RWPE1 (cell line): ENCODE data around the gene MBP.

Experiments
- CTCF ChIA-PET: fragments of 350-600 bp; sonication (Branson Sonifier 250); formaldehyde crosslinking; extraction: SDS; loops from one replicate; lab custom pipeline; 2021; lab: Yijun Ruan, JAX
- POLR2A ChIA-PET: fragments of 400-600 bp; formaldehyde crosslinking; extraction: SDS; loops from one replicate; lab custom pipeline; 2020; ENCODE audit warnings: antibody characterized with exemption; ENCODE audit not compliant: low non-redundant PET; lab: Yijun Ruan, JAX
- DNase-seq: peaks from one replicate; pipeline ENCODE4 v3.0.0; 2012; ENCODE audit warnings: low spot score
- H3K27ac ChIP-seq: fragments of 450-650 bp; 2 replicates; pipeline ENCODE4 v1.5.1; 2017
- TF ChIP-seq, protein P1 (sequence below): fragments of 450-650 bp; conservative IDR thresholded peaks from 2 replicates; pipeline ENCODE4 v1.5.1; 2017; ENCODE audit warnings: low read depth, mild to moderate bottlenecking

MBP gene

DNA sequence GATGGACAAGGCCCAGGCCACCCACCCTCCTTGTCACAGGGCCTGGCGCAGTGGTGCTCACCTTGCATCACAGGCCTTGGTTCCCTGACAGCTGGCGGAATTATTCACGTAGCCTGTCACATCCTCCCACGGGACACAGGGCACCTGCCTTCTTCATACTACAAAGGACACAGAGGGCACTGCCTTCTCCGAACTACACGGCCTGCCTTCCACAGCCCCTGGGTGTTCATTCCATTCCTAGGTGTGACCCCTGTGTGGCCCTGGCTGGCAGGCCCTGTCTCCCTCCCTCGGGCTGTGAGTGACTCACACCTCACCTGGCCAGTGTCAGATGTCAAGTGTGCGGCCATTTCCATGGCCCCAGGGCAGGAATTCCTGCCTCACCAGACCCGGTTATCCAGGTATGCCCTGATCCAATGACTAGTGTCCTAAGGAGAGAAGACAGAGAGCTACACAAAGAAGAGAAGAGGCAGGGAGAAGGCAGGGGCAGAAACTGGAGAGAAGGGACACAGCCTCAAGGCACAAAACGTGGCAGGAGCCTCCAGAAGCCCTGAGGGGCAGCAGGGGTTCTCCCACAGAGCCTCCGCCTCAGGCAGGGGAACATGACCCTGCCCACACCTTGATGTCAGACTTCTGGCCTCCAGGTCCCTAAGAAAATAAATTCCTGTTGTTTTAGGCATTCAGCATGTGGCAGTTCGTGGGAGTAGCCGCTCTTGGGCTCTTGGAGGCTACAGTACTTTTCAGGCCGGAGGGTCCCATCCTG lies 43.4 kb downstream of the MBP start:
- DNase-seq: peak; percentile 76
- peak overlapping the region; percentile 74 for H3K27ac ChIP-seq
- ChIA-PET POLR2A (no interaction called here), CTCF (interaction anchor here (0.6 kb wide), 1 partner anchor 21 kb away, joined by 3 read pairs; no protein-coding TSS in a partner anchor)
- TF ChIP-seq, protein P1, sequence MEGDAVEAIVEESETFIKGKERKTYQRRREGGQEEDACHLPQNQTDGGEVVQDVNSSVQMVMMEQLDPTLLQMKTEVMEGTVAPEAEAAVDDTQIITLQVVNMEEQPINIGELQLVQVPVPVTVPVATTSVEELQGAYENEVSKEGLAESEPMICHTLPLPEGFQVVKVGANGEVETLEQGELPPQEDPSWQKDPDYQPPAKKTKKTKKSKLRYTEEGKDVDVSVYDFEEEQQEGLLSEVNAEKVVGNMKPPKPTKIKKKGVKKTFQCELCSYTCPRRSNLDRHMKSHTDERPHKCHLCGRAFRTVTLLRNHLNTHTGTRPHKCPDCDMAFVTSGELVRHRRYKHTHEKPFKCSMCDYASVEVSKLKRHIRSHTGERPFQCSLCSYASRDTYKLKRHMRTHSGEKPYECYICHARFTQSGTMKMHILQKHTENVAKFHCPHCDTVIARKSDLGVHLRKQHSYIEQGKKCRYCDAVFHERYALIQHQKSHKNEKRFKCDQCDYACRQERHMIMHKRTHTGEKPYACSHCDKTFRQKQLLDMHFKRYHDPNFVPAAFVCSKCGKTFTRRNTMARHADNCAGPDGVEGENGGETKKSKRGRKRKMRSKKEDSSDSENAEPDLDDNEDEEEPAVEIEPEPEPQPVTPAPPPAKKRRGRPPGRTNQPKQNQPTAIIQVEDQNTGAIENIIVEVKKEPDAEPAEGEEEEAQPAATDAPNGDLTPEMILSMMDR: no peak

DNA sequence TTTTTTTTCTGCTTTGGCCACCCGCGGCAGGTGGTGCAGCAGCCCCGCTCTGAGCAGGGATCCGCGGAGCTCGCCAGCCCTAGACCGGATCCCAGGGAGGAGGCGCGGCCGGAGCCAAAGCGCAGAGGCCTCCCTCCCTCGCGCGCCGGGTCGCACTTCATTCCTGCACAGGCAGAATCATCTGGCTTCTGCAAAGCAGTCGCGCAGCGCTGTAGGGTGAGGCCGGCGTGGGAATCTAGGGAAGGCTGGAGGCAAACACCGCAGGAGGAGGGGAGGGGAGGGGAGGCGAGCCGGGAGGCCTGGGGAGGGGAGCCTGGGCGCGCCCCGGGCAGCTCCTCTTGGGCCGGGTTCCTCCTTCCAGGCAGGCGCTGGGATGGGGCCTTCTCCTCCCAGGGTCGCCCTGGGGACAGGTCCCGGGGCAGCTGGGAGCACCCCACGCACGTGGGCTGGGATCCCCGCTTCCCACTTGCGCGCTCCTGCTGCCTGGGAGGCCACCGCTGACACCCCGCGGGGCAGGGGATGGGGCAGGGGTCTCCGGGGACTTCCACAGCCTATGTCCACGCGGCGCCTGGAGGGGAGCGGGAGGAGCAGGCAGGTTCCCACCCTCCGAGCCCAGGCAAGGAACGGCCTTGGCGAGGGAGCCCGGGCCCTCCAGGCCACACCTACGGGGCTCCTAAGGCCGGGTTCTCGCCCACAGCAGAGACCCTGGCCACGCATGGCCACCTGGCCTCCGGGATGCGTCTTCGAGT lies 45.0 kb downstream of the MBP start:
- ChIA-PET POLR2A (no interaction called here), CTCF (no interaction called here)
- TF ChIP-seq, protein P1: no peak
- H3K27ac ChIP-seq: peak overlapping the region; percentile 77
- peak; percentile 29 for DNase-seq

DNA sequence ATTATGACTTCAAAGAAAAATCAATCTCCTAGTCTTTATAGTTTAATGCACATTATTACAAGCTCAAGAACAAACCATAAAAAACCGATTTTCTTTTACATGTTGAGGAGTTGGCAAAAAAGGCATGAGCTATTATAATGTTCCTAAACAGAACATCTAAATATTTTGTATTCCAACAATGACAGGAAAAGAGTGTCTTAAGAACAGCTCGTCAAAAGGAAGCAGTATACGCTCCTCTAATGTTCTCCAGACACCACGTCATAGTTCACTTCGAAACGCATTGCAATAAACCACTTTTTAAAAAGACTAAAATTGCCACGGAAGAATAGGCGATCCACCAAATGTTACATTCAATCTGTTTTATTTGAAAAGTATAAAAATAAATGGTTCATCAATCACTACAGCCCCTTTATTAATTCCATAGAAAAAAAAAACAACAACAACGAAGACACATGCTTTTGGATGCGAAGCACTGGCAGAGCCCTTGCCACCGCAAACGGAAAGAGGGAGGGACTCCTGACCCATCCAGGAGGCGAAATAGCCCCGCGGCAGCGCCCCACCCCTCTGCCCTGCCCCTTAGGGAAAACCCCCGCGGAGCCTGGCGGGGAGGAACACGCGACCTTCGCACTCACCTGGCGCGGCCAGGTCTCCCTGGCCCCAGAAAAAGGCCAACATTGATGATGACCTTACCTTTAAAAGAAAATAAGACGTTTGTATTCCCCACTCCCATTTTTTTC lies 45.8 kb downstream of the MBP start:
- ChIA-PET POLR2A (no interaction called here), CTCF (no interaction called here)
- TF ChIP-seq, protein P1: no peak
- DNase-seq: no peak
- H3K27ac ChIP-seq: peak overlapping the region; percentile 77

DNA sequence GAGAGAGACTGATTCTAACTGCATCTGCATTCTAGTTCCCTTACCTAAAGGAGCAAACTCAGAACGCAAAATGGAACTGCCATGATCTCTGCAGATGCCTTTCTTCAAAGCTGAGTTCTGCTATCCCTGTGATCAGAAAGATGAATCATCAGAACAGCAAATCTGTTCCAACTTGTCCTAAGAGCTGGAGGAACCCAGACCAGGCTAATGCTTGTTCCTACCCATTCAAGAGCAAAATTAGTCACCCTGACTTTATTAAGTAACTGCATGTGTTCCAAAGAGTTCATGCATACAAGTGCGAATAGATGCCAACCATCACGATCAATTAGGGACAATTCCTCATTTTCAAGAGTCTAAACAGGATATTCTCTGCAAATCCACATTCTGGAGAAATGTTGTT lies 46.5 kb downstream of the MBP start:
- TF ChIP-seq, protein P1: no peak
- ChIA-PET POLR2A (no interaction called here), CTCF (interaction anchor here (0.7 kb wide), 1 partner anchor 93 kb away, joined by 3 read pairs; no protein-coding TSS in a partner anchor)
- H3K27ac ChIP-seq: peak overlapping the region; percentile 86
- DNase-seq: peak; percentile 93

DNA sequence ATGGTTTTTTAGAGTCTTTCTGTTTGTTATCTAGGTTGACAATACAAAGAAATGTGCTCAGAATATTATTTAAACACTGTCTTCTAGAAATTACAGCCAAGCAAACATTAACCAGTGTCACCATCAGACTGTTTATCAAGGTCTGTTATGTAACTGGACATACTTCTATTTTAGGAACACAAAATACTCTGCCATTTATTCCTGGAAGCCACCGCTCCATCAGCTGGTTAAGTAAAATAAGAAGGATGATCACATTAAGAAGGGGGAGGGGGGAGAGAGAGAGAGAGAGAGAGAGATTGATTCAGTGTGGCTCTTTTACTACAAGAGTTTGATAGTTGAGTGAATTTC lies 47.9 kb downstream of the MBP start:
- DNase-seq: no peak
- CTCF ChIA-PET: interaction anchor here (0.6 kb wide), 1 partner anchor 1221 kb away, joined by 3 read pairs; no protein-coding TSS in a partner anchor
- H3K27ac ChIP-seq: no peak overlapping the region
- POLR2A ChIA-PET: no interaction called here
- TF ChIP-seq, protein P1: no peak

DNA sequence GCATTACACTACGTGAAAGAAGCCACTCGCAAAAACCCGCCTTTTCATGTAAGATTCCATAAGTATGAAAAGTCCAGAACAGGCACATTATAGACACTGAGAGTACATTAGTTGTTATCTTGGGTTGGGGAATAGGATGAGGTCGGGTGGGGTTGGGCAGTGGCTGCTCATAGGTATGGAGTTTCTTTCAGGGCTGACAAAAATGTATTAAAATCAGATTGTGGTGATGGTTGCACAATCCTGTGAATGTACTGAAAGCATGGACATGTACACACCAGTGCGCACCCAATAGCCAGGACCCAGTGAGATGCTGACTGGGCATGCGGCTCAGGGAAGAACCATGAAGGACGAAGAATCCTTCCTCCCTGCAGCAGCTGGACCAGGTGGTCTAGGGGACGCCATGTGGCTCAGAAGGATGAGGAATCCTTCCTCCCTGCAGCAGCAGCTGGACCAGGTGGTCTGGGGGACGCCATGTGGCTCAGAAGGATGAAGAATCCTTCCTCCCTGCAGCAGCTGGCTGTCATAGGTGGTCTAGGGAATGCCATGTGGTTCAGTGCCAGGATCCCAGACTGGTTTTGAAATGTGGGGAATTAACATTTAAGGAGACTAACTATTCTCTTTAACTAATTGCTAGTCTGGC lies 50.1 kb downstream of the MBP start:
- ChIA-PET POLR2A (no interaction called here), CTCF (no interaction called here)
- TF ChIP-seq, protein P1: no peak
- DNase-seq: no peak
- no peak overlapping the region for H3K27ac ChIP-seq
